ENCODE results near the gene CYFIP2. TPM values are rescaled to one million over a fixed set of nuclear protein-coding genes. Genes with fewer than 3 reads are reported as not detected.

The CYFIP2 gene
- total and polyA plus RNA-seq, 2 donors from 2014 or later, result 128 to 217 TPM

DNA sequence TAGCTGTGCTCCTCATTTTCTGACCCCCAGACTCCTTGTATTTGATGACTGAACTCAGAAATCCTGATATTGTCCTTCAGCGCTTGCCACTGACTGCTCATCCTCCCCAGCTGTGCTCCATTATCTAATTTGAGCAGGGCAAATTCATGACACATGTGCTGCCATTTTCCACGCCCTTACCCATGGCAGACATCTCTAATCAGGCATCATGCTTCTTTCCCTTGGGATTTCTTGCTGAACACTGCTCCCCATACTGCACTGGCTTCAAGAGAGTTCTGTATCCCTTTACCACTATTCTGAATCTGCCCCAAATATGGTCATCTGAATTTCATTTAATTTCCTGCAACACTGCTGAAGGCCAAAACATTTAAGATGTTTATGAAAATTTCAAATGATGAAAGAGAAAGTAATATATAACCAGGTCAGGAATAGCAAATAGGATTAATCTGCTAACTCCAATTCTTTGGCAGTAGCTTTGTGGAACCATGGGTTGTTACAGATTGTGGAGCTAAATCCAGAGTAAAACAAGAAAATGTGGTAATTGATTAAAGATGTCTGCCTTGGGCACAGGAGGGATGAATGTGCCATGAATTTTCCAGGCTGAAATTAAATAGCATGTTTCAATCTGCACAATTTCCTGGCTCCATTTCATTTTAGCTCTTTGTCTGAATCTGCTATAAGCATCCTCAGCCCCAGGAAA lies 93.6 kb downstream of the CYFIP2 start:
- Histone ChIP-seq H3K36me3 (ENCODE audit: control insufficient read depth in 2 of 3, insufficient read depth in 3 of 3, low read length in 3 of 3) (peaks cover 0 to 69% (median 39%) of the 10 kb centered on the region in 3 donors), H3K27ac (ENCODE audit: low read depth in 2 of 2, low read length in 2 of 2) (no peak overlapping the region), H3K9ac (ENCODE audit: low read length in 3 of 3) (no peak overlapping the region), H3K4me3 (ENCODE audit: low read length in 3 of 3) (no peak overlapping the region), H3K4me1 (ENCODE audit: control insufficient read depth in 2 of 3, insufficient read depth in 2 of 3, low read depth in 1 of 3, low read length in 3 of 3) (no peaks in the 10 kb centered on the region), H3K9me3 (ENCODE audit: control insufficient read depth in 2 of 3, insufficient read depth in 1 of 3, low read length in 3 of 3) (no peaks in the 10 kb centered on the region), H3K27me3 (ENCODE audit: control insufficient read depth, insufficient read depth, low read length) (no peaks in the 10 kb centered on the region)
- TF ChIP-seq, protein P1, sequence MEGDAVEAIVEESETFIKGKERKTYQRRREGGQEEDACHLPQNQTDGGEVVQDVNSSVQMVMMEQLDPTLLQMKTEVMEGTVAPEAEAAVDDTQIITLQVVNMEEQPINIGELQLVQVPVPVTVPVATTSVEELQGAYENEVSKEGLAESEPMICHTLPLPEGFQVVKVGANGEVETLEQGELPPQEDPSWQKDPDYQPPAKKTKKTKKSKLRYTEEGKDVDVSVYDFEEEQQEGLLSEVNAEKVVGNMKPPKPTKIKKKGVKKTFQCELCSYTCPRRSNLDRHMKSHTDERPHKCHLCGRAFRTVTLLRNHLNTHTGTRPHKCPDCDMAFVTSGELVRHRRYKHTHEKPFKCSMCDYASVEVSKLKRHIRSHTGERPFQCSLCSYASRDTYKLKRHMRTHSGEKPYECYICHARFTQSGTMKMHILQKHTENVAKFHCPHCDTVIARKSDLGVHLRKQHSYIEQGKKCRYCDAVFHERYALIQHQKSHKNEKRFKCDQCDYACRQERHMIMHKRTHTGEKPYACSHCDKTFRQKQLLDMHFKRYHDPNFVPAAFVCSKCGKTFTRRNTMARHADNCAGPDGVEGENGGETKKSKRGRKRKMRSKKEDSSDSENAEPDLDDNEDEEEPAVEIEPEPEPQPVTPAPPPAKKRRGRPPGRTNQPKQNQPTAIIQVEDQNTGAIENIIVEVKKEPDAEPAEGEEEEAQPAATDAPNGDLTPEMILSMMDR (IDR thresholded peaks at IDR 0.05; ENCODE audit: borderline replicate concordance, extremely low read depth, insufficient read depth), result no peak
- FAIRE-seq, result no peak
- intact Hi-C loops (cut with DNase I), result no loop called here
- no peak for DNase-seq

GRCh38 chr5:157362012-157362411 lies 96.1 kb downstream of the CYFIP2 start:
- no peak for DNase-seq
- no peaks in the 10 kb centered on the region for H3K4me1 ChIP-seq (ENCODE audit: control insufficient read depth in 2 of 3, insufficient read depth in 2 of 3, low read depth in 1 of 3, low read length in 3 of 3)
- FAIRE-seq, result no peak
- peaks cover 0 to 63% (median 40%) of the 10 kb centered on the region in 3 donors for H3K36me3 ChIP-seq (ENCODE audit: control insufficient read depth in 2 of 3, insufficient read depth in 3 of 3, low read length in 3 of 3)
- H3K27ac ChIP-seq (ENCODE audit: low read depth in 2 of 2, low read length in 2 of 2), result no peak overlapping the region
- H3K9ac ChIP-seq (ENCODE audit: low read length in 3 of 3), result no peak overlapping the region
- H3K4me3 ChIP-seq (ENCODE audit: low read length in 3 of 3), result no peak overlapping the region
- intact Hi-C loops (cut with DNase I), result no loop called here
- H3K27me3 ChIP-seq (ENCODE audit: control insufficient read depth, insufficient read depth, low read length), result no peaks in the 10 kb centered on the region
- no peaks in the 10 kb centered on the region for H3K9me3 ChIP-seq (ENCODE audit: control insufficient read depth in 2 of 3, insufficient read depth in 1 of 3, low read length in 3 of 3)
- TF ChIP-seq, protein P1 (IDR thresholded peaks at IDR 0.05; ENCODE audit: borderline replicate concordance, extremely low read depth, insufficient read depth), result no peak

DNA sequence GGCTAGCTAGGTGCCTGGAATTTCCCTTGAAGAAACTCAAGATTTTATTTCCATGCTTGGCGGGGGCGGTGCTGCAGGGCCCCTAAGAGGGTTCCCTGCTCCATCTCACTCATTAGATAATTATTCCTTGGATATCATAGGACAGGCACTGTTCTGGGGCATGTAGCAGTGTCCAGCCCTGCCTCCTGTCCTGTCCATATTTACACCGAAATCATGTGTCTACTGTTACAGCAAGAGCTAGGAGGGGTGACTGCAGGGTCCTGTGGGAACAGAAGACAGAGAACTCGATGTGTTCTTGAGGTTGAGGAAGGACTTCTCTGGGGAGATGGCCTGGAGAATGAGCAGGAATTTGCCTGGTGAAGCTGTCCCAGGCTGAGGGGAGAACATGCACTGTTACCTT lies 96.6 kb downstream of the CYFIP2 start:
- H3K4me3 ChIP-seq (ENCODE audit: low read length in 3 of 3), result no peak overlapping the region
- no peak for FAIRE-seq
- TF ChIP-seq, protein P1 (IDR thresholded peaks at IDR 0.05; ENCODE audit: borderline replicate concordance, extremely low read depth, insufficient read depth), result no peak

More for the DNA sequence above, 96.6 kb downstream of the CYFIP2 start:
- H3K9ac ChIP-seq (ENCODE audit: low read length in 3 of 3), result no peak overlapping the region
- H3K27ac ChIP-seq (ENCODE audit: low read depth in 2 of 2, low read length in 2 of 2), result no peak overlapping the region
- peaks cover 0 to 66% (median 42%) of the 10 kb centered on the region in 3 donors for H3K36me3 ChIP-seq (ENCODE audit: control insufficient read depth in 2 of 3, insufficient read depth in 3 of 3, low read length in 3 of 3)
- no peaks in the 10 kb centered on the region for H3K4me1 ChIP-seq (ENCODE audit: control insufficient read depth in 2 of 3, insufficient read depth in 2 of 3, low read depth in 1 of 3, low read length in 3 of 3)
- H3K27me3 ChIP-seq (ENCODE audit: control insufficient read depth, insufficient read depth, low read length), result no peaks in the 10 kb centered on the region
- H3K9me3 ChIP-seq (ENCODE audit: control insufficient read depth in 2 of 3, insufficient read depth in 1 of 3, low read length in 3 of 3), result no peaks in the 10 kb centered on the region
- no peak for DNase-seq
- intact Hi-C loops (cut with DNase I), result no loop called here

Measured in kidney (tissue), 14 donors.